ENCODE results near the gene EXOC1L. TPM values are rescaled to one million over a fixed set of nuclear protein-coding genes. Genes with fewer than 3 reads are reported as not detected.

The EXOC1L gene, protein sequence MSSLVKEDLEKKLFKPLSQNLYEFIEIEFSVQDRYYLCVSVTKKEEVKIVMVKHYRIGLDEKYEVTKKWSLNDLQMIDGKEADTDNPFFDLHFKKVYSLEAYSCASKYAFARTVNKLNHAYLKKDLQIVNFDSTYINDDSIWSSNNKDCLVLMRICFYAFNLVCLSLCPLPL
- not detected in 2 replicates for total RNA-seq (2014; rRNA removed; shearing (Covaris generic); ENCODE audit: low replicate concordance)

DNA sequence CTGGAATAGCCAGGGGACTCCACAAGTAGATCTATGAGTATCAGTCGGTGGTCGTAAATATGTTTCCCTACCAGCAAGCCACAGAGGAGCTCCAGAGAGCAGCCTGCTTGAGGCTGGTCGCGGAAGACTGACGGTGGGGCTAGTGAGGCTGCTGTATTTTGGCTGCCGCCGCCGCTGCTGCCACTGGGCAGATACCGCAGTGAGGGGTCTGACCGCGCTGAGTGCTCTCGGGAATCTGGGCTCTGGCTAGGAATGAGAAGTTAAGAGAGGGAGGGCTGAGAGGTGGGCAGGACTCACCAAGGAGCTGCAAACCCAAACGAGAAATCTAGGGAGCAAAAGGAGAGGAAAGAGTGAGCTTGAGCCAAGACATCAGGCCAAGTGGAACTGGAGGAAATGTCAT lies at the start of gene EXOC1L:
Gene EXOC1L (plus strand): TSS at position 157 of the 400 bp plus-strand sequence. CDS start 237 bp downstream, at position 394.
- Histone ChIP-seq H3K27ac (ENCODE audit: low read length) (no peak within 1 kb of the TSS), H3K4me3 (ENCODE audit: low read length) (no peak within 1 kb of the TSS), H3K9ac (ENCODE audit: low read length) (no peak within 1 kb of the TSS), H4K20me1 (ENCODE audit: insufficient read depth, low read depth, low read length) (no peaks in the 10 kb centered on the region), H3K4me1 (ENCODE audit: low read length) (no peaks in the 10 kb centered on the region), H3K4me2 (ENCODE audit: low read depth, low read length, poor library complexity, severe bottlenecking) (no peak within 1 kb of the TSS), H3K27me3 (ENCODE audit: low read length) (no peaks in the 10 kb centered on the region), H3K79me2 (ENCODE audit: low read length) (no peaks in the 10 kb centered on the region), H3K9me2 (replicated peaks; ENCODE audit: insufficient read depth, low read length) (no peaks in the 10 kb centered on the region), H2AFZ (ENCODE audit: low read length) (no peak within 1 kb of the TSS), H3K36me3 (ENCODE audit: insufficient read depth, low read length) (no peaks in the 10 kb centered on the region), H3K9me3 (ENCODE audit: low read length) (no peaks in the 10 kb centered on the region)
- DNase-seq: no peak

DNA sequence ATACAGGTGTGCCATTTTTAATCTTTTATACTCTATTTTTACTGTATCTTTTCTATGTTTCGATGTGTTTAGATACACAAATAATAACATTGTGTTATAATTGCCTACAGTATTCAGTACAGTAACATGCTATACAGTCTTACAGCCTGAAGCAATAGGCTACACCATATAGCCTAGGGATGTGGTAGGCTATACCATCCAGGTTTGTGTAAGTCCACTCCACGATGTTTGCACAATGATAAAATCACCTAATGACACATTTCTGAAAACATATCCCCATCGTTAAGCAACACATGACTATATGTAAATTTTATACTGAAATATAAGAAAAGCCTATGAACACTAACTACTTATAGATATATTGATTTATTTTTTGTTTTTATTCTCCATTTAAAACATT lies 48.9 kb upstream of the EXOC1L start:
- DNase-seq: no peak
- Histone ChIP-seq H3K4me2 (ENCODE audit: low read depth, low read length, poor library complexity, severe bottlenecking) (no peak overlapping the region), H3K9me3 (ENCODE audit: low read length) (no peaks in the 10 kb centered on the region), H3K36me3 (ENCODE audit: insufficient read depth, low read length) (no peaks in the 10 kb centered on the region), H3K27me3 (ENCODE audit: low read length) (0 out of 2 replicates have a peak, but pooled peaks cover 3% of the 10 kb centered on the region), H2AFZ (ENCODE audit: low read length) (no peak overlapping the region), H3K9me2 (replicated peaks; ENCODE audit: insufficient read depth, low read length) (no peaks in the 10 kb centered on the region), H3K27ac (ENCODE audit: low read length) (no peak overlapping the region), H3K9ac (ENCODE audit: low read length) (no peak overlapping the region), H4K20me1 (ENCODE audit: insufficient read depth, low read depth, low read length) (no peaks in the 10 kb centered on the region), H3K4me3 (ENCODE audit: low read length) (no peak overlapping the region), H3K79me2 (ENCODE audit: low read length) (no peaks in the 10 kb centered on the region), H3K4me1 (ENCODE audit: low read length) (no peaks in the 10 kb centered on the region)

DNA sequence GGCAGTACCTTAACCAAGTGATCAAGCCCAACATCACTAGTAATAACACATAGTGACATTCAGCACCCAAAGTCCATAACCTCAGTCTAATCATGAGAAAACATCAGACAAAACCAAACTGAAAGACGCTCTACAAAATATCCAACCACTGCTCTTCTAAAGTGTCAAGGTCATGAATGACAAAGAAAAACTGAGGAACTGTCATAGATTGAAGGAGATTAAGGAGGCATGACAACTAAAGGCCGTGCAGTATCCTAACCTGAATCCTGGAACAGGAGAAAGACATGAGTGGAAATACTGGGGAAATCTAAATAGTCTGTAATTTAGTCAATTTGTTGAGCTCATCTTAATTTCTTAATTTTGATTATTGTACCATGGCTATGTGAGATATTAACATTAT lies 38.2 kb upstream of the EXOC1L start:
- no peak for DNase-seq
- Histone ChIP-seq H3K79me2 (ENCODE audit: low read length) (no peaks in the 10 kb centered on the region), H3K9me3 (ENCODE audit: low read length) (no peaks in the 10 kb centered on the region), H4K20me1 (ENCODE audit: insufficient read depth, low read depth, low read length) (no peaks in the 10 kb centered on the region), H3K4me1 (ENCODE audit: low read length) (no peaks in the 10 kb centered on the region), H3K4me3 (ENCODE audit: low read length) (no peak overlapping the region), H3K36me3 (ENCODE audit: insufficient read depth, low read length) (no peaks in the 10 kb centered on the region), H2AFZ (ENCODE audit: low read length) (no peak overlapping the region), H3K9me2 (replicated peaks; ENCODE audit: insufficient read depth, low read length) (no peaks in the 10 kb centered on the region), H3K4me2 (ENCODE audit: low read depth, low read length, poor library complexity, severe bottlenecking) (no peak overlapping the region), H3K9ac (ENCODE audit: low read length) (no peak overlapping the region), H3K27ac (ENCODE audit: low read length) (no peak overlapping the region), H3K27me3 (ENCODE audit: low read length) (no peaks in the 10 kb centered on the region)

DNA sequence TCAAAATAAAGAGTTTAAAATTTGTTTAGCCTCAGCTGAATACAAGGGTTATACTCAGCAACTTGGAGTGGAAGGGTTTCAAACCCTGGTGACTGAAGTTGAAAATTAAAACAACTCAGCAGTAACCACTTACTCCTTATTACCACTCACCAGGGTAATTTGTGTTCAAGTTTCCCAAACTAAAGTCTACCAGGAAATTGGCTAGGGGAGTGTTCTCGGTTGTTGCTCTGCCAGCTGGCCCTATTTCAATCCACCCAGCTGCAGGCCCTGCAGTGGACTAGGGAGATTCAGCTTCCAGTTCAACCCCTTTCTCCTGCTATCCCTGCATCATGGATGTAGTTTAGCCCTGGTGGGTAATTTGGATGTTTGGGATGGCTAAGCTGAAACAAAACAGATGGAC lies 37.8 kb upstream of the EXOC1L start:
- Histone ChIP-seq H3K79me2 (ENCODE audit: low read length) (no peaks in the 10 kb centered on the region), H3K4me2 (ENCODE audit: low read depth, low read length, poor library complexity, severe bottlenecking) (no peak overlapping the region), H3K9me2 (replicated peaks; ENCODE audit: insufficient read depth, low read length) (no peaks in the 10 kb centered on the region), H2AFZ (ENCODE audit: low read length) (no peak overlapping the region), H3K36me3 (ENCODE audit: insufficient read depth, low read length) (no peaks in the 10 kb centered on the region), H3K9me3 (ENCODE audit: low read length) (no peaks in the 10 kb centered on the region), H4K20me1 (ENCODE audit: insufficient read depth, low read depth, low read length) (no peaks in the 10 kb centered on the region), H3K27me3 (ENCODE audit: low read length) (no peaks in the 10 kb centered on the region), H3K27ac (ENCODE audit: low read length) (no peak overlapping the region), H3K4me1 (ENCODE audit: low read length) (no peaks in the 10 kb centered on the region), H3K4me3 (ENCODE audit: low read length) (no peak overlapping the region), H3K9ac (ENCODE audit: low read length) (no peak overlapping the region)
- no peak for DNase-seq

DNA sequence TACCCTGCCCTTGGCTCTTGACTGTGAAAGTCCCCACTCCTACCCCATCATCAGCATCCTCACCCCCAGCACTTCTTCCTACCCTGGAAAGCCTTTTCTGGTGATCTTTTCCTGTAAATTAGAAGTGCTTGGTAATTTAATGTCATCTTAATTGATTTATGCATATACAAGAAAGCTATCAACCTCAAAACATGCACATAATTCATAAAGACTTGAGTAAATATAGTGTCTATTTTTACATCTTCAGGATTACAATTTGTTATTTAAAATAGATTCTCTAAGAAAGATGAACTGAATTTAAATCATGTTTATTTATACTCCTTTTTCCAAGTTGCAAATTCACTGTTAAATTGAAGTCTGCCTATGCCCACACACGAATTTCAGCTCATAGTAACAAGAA lies 36.0 kb upstream of the EXOC1L start:
- no peak overlapping the region for H3K4me2 ChIP-seq (ENCODE audit: low read depth, low read length, poor library complexity, severe bottlenecking)
- no peaks in the 10 kb centered on the region for H3K79me2 ChIP-seq (ENCODE audit: low read length)
- H4K20me1 ChIP-seq (ENCODE audit: insufficient read depth, low read depth, low read length): no peaks in the 10 kb centered on the region
- no peak overlapping the region for H3K27ac ChIP-seq (ENCODE audit: low read length)
- no peak for DNase-seq
- no peaks in the 10 kb centered on the region for H3K27me3 ChIP-seq (ENCODE audit: low read length)
- H3K4me1 ChIP-seq (ENCODE audit: low read length): no peaks in the 10 kb centered on the region
- H3K9me2 ChIP-seq (replicated peaks; ENCODE audit: insufficient read depth, low read length): no peaks in the 10 kb centered on the region
- no peak overlapping the region for H3K4me3 ChIP-seq (ENCODE audit: low read length)
- H3K9ac ChIP-seq (ENCODE audit: low read length): no peak overlapping the region
- no peak overlapping the region for H2AFZ ChIP-seq (ENCODE audit: low read length)
- H3K9me3 ChIP-seq (ENCODE audit: low read length): no peaks in the 10 kb centered on the region
- no peaks in the 10 kb centered on the region for H3K36me3 ChIP-seq (ENCODE audit: insufficient read depth, low read length)

DNA sequence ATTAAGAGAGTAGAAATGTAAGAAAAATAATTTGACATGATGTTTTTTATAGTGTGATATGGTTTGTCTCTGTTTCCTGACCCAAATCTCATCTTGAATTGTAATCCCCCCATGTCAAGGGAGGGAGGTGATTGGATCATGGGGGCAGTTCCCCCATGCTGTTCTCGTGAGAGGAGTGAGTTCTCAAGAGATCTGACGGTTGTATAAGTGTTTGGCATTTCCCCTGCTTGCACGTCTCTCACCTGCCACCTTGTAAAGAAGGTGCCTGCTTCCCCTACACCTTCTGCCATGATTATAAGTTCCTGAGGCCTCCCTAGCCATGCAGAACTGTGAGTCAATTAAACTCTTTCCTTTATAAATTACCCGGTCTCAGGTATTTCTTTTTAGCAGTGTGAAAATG lies 34.8 kb upstream of the EXOC1L start:
- Histone ChIP-seq H3K9ac (ENCODE audit: low read length) (no peak overlapping the region), H4K20me1 (ENCODE audit: insufficient read depth, low read depth, low read length) (no peaks in the 10 kb centered on the region), H3K9me3 (ENCODE audit: low read length) (no peaks in the 10 kb centered on the region)

DNA sequence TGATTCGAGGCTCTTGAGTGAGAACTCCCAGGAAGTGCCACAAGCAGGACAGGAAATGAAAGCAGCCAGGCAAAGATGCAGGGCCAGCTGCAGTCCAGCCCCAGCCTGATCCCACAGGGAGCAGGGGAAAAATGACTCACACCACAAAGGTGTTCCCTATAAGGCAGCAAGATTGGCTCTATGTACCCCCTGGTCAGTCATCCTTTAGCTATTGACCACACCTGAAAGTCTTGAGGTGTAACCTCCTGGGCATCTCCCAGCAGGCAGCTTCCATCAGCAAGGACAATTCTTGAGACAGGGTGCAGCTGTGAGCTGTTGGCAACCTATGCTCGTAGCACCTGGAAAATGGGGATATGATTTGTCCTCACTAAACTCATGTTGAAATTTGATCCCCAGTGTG lies 27.9 kb upstream of the EXOC1L start:
- H3K4me2 ChIP-seq (ENCODE audit: low read depth, low read length, poor library complexity, severe bottlenecking): no peak overlapping the region
- no peak overlapping the region for H3K27ac ChIP-seq (ENCODE audit: low read length)
- no peaks in the 10 kb centered on the region for H3K36me3 ChIP-seq (ENCODE audit: insufficient read depth, low read length)
- H4K20me1 ChIP-seq (ENCODE audit: insufficient read depth, low read depth, low read length): no peaks in the 10 kb centered on the region
- H3K4me1 ChIP-seq (ENCODE audit: low read length): no peaks in the 10 kb centered on the region
- H3K9me2 ChIP-seq (replicated peaks; ENCODE audit: insufficient read depth, low read length): no peaks in the 10 kb centered on the region
- no peak overlapping the region for H2AFZ ChIP-seq (ENCODE audit: low read length)
- no peaks in the 10 kb centered on the region for H3K79me2 ChIP-seq (ENCODE audit: low read length)
- no peak for DNase-seq
- no peak overlapping the region for H3K4me3 ChIP-seq (ENCODE audit: low read length)
- H3K9me3 ChIP-seq (ENCODE audit: low read length): no peaks in the 10 kb centered on the region
- no peaks in the 10 kb centered on the region for H3K27me3 ChIP-seq (ENCODE audit: low read length)
- no peak overlapping the region for H3K9ac ChIP-seq (ENCODE audit: low read length)

More for the DNA sequence above, 34.8 kb upstream of the EXOC1L start:
- Histone ChIP-seq H3K27ac (ENCODE audit: low read length) (no peak overlapping the region), H2AFZ (ENCODE audit: low read length) (no peak overlapping the region), H3K4me1 (ENCODE audit: low read length) (no peaks in the 10 kb centered on the region), H3K4me3 (ENCODE audit: low read length) (no peak overlapping the region), H3K27me3 (ENCODE audit: low read length) (no peaks in the 10 kb centered on the region), H3K36me3 (ENCODE audit: insufficient read depth, low read length) (no peaks in the 10 kb centered on the region), H3K79me2 (ENCODE audit: low read length) (no peaks in the 10 kb centered on the region), H3K4me2 (ENCODE audit: low read depth, low read length, poor library complexity, severe bottlenecking) (no peak overlapping the region), H3K9me2 (replicated peaks; ENCODE audit: insufficient read depth, low read length) (no peaks in the 10 kb centered on the region)
- DNase-seq: no peak

DNA sequence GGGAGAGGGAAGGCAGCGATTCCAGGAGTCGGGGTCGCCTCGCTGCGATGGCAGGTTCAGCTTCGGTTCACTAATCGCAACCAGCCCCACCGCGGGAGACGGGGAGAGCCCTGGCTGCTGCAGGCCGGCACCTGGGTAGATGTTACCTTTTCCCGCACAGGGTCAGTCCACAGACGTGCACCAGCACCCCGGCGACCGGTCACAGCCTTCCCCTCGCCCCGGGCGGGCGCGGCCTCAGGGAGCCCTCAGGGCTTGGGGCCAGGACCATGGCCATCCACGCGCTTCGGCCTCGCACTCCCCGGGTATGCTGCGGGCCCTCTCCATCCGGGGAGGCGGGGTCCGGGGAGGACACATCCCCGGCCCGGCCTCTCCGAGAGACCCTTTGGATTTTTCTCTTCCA lies 26.1 kb upstream of the EXOC1L start:
- no peaks in the 10 kb centered on the region for H3K9me3 ChIP-seq (ENCODE audit: low read length)
- no peak for DNase-seq
- H3K4me3 ChIP-seq (ENCODE audit: low read length): no peak overlapping the region
- no peaks in the 10 kb centered on the region for H3K36me3 ChIP-seq (ENCODE audit: insufficient read depth, low read length)
- no peaks in the 10 kb centered on the region for H3K27me3 ChIP-seq (ENCODE audit: low read length)
- H3K9me2 ChIP-seq (replicated peaks; ENCODE audit: insufficient read depth, low read length): no peaks in the 10 kb centered on the region
- H3K4me1 ChIP-seq (ENCODE audit: low read length): no peaks in the 10 kb centered on the region
- H2AFZ ChIP-seq (ENCODE audit: low read length): no peak overlapping the region
- no peak overlapping the region for H3K4me2 ChIP-seq (ENCODE audit: low read depth, low read length, poor library complexity, severe bottlenecking)
- no peaks in the 10 kb centered on the region for H3K79me2 ChIP-seq (ENCODE audit: low read length)
- no peaks in the 10 kb centered on the region for H4K20me1 ChIP-seq (ENCODE audit: insufficient read depth, low read depth, low read length)
- no peak overlapping the region for H3K27ac ChIP-seq (ENCODE audit: low read length)
- H3K9ac ChIP-seq (ENCODE audit: low read length): no peak overlapping the region

Data from Karpas-422 (cell line).